ENCODE data around the gene MED12L. TPM values are rescaled to one million over a fixed set of nuclear protein-coding genes. Genes with fewer than 3 reads are reported as not detected.

MED12L gene
- total and polyA plus RNA-seq, 10 of the 15 experiments (the other 5 are each of a cell fraction or from before 2014, with no cell fraction given): 0.01 to 0.06 (median 0.03) TPM; not detected in 2

GRCh38 chr3:151314593-151314992 is 229.1 kb downstream of the MED12L start:
- H3K9me3 ChIP-seq (replicated peaks; ENCODE audit: control insufficient read depth, insufficient read depth, low read length): no peaks in the 10 kb centered on the region
- DNase-seq (ENCODE audit: low read depth, low spot score) (no peak), FAIRE-seq (no peak), ATAC-seq (no peak)
- in situ Hi-C loops (cut with MboI) (no loop called here), intact Hi-C loops (cut with micrococcal nuclease; ENCODE audit: unreplicated experiment) (no loop called here)
- no peaks in the 10 kb centered on the region for H3K36me3 ChIP-seq (ENCODE audit: control insufficient read depth in 2 of 2, insufficient read depth in 2 of 2, low read length in 1 of 2)
- SMC1A ChIA-PET (ENCODE audit: uncharacterized antibody, unreplicated experiment): no interaction called here
- no peak for TF ChIP-seq CHD1 (IDR thresholded peaks at IDR 0.05; ENCODE audit: low read depth, low read length)
- no peak for TF ChIP-seq IKZF1 (conservative IDR thresholded peaks at IDR 0.05)
- TF ChIP-seq TBL1XR1 (IDR thresholded peaks at IDR 0.05; ENCODE audit: low read depth, low read length): no peak
- TF ChIP-seq RBBP5 (conservative IDR thresholded peaks at IDR 0.05): no peak
- BruUV-seq (replicated peaks): no TSS peak
- 55% methylated on average over 5 of the region's 5 CpGs for WGBS (ENCODE audit: insufficient coverage, insufficient replicate concordance, low lambda C conversion rate, missing lambda C conversion rate)
- no peak overlapping the region for H3K4me2 ChIP-seq (ENCODE audit: control insufficient read depth, insufficient read depth)
- POLR2A ChIA-PET: no interaction called here
- no peaks in the 10 kb centered on the region for H4K20me1 ChIP-seq (ENCODE audit: control insufficient read depth, insufficient read depth)
- H3K9ac ChIP-seq (ENCODE audit: control insufficient read depth, insufficient read depth, low read length): no peak overlapping the region
- CTCF ChIA-PET: no interaction called here
- no peak overlapping the region for H2AFZ ChIP-seq (ENCODE audit: control insufficient read depth, low read depth, low read length)
- H3K4me1 ChIP-seq (ENCODE audit: control insufficient read depth, insufficient read depth, low read length): no peaks in the 10 kb centered on the region
- H3K27me3 ChIP-seq (replicated peaks in 1 of 2; ENCODE audit: control insufficient read depth in 2 of 2, insufficient read depth in 2 of 2, low read length in 1 of 2): no peaks in the 10 kb centered on the region; a peak in 1 of 4 replicates
- RAD21 ChIA-PET (ENCODE audit: unreplicated experiment): no interaction called here
- no peaks in the 10 kb centered on the region for H3K79me2 ChIP-seq (ENCODE audit: control insufficient read depth, insufficient read depth, low read length)
- H3K4me3 ChIP-seq: no peak overlapping the region
- no peak overlapping the region for H3K27ac ChIP-seq (ENCODE audit: control insufficient read depth, insufficient read depth)

- Histone ChIP-seq H4K20me1 (ENCODE audit: control insufficient read depth, insufficient read depth) (no peaks in the 10 kb centered on the region), H3K9ac (ENCODE audit: control insufficient read depth, insufficient read depth, low read length) (no peak overlapping the region), H3K4me2 (ENCODE audit: control insufficient read depth, insufficient read depth) (no peak overlapping the region), H3K27ac (ENCODE audit: control insufficient read depth, insufficient read depth) (no peak overlapping the region), H3K79me2 (ENCODE audit: control insufficient read depth, insufficient read depth, low read length) (no peaks in the 10 kb centered on the region), H3K4me1 (ENCODE audit: control insufficient read depth, insufficient read depth, low read length) (no peaks in the 10 kb centered on the region), H2AFZ (ENCODE audit: control insufficient read depth, low read depth, low read length) (no peak overlapping the region), H3K9me3 (replicated peaks; ENCODE audit: control insufficient read depth, insufficient read depth, low read length) (no peaks in the 10 kb centered on the region), H3K36me3 (ENCODE audit: control insufficient read depth in 2 of 2, insufficient read depth in 2 of 2, low read length in 1 of 2) (no peaks in the 10 kb centered on the region), H3K27me3 (replicated peaks in 1 of 2; ENCODE audit: control insufficient read depth in 2 of 2, insufficient read depth in 2 of 2, low read length in 1 of 2) (no peaks in the 10 kb centered on the region; a peak in 1 of 4 replicates), H3K4me3 (no peak overlapping the region)
- ChIA-PET RAD21 (ENCODE audit: unreplicated experiment) (no interaction called here), SMC1A (ENCODE audit: uncharacterized antibody, unreplicated experiment) (no interaction called here), CTCF (no interaction called here), POLR2A (no interaction called here)
- WGBS (ENCODE audit: insufficient coverage, insufficient replicate concordance, low lambda C conversion rate, missing lambda C conversion rate): 52% methylated on average over 2 of the region's 2 CpGs
- intact Hi-C loops (cut with micrococcal nuclease; ENCODE audit: unreplicated experiment): no loop called here
- no peak for TF ChIP-seq ZNF274 (IDR thresholded peaks at IDR 0.05; ENCODE audit: insufficient read depth, insufficient read length)
- TF ChIP-seq SUZ12 (IDR thresholded peaks at IDR 0.05; ENCODE audit: unreplicated experiment): no peak
- no peak for TF ChIP-seq ZBTB4 (CRISPR knock-in tag; IDR thresholded peaks at IDR 0.05)
- TF ChIP-seq CBFB (IDR thresholded peaks at IDR 0.05; ENCODE audit: low read depth): no peak
- TF ChIP-seq HDGF (IDR thresholded peaks at IDR 0.05): no peak
- TF ChIP-seq NFYA (IDR thresholded peaks at IDR 0.05; ENCODE audit: borderline replicate concordance, low read depth, low read length): no peak
- no peak for TF ChIP-seq POLR2AphosphoS2 (IDR thresholded peaks at IDR 0.05; ENCODE audit: low read depth, low read length)
- no peak for TF ChIP-seq POLR2A (IDR thresholded peaks at IDR 0.05; ENCODE audit: low read depth, low read length)
- TF ChIP-seq TCF12 (IDR thresholded peaks at IDR 0.05; ENCODE audit: low read depth, low read length): no peak
- TF ChIP-seq NBN (IDR thresholded peaks at IDR 0.05): no peak
- DNase-seq (ENCODE audit: low read depth, low spot score) (no peak), ATAC-seq (no peak), FAIRE-seq (peak; percentile 41)
- no TSS peak for BruUV-seq (replicated peaks)
- in situ Hi-C loops (cut with MboI): no loop called here
These were observed 229.7 kb downstream of the MED12L start for GRCh38 chr3:151315136-151315535.

All from GM12878 (cell line).